GM19452 (cell line): Measurements from ENCODE around the gene SRSF7.
"Not testable (repeated sequence)": the region's sequence is repeated elsewhere in the genome, so short reads cannot be mapped to it uniquely, and the experiment has no call there.

Experiments
- ATAC-seq: cut with Tn5 transposase; IDR thresholded peaks from one replicate; pipeline ENCODE4 v1.9.1; 2021; ENCODE audit not compliant: unreplicated experiment

Gene SRSF7

GRCh38 chr2:38706846-38707345 lies 44.3 kb downstream of the SRSF7 start:
- no peak for ATAC-seq

GRCh38 chr2:38704664-38705063 lies 46.5 kb downstream of the SRSF7 start:
- ATAC-seq, result no peak

- not testable (repeated sequence) for ATAC-seq
Observed at GRCh38 chr2:38703336-38703735, 47.8 kb downstream of the SRSF7 start.

- no peak for ATAC-seq
Observed at GRCh38 chr2:38702413-38702812, 48.7 kb downstream of the SRSF7 start.

- no peak for ATAC-seq
Observed at GRCh38 chr2:38701542-38701941, 49.6 kb downstream of the SRSF7 start.

- ATAC-seq, result no peak
Observed at GRCh38 chr2:38700881-38701458, 50.2 kb downstream of the SRSF7 start.

- no peak for ATAC-seq
Observed at GRCh38 chr2:38700113-38700785, 50.9 kb downstream of the SRSF7 start.

- ATAC-seq, result no peak
Observed at GRCh38 chr2:38698467-38699003, 52.6 kb downstream of the SRSF7 start.

- no peak for ATAC-seq
Observed at GRCh38 chr2:38697116-38697840, 53.9 kb downstream of the SRSF7 start.
